ENCODE results near the gene BEND5.

The BEND5 gene

GRCh38 chr1:48761986-48762385 lies 14.7 kb downstream of the BEND5 start:
- DNase-seq (ENCODE audit: low read depth), result no peak

- no peak for DNase-seq (ENCODE audit: low read depth)
These were observed 15.3 kb downstream of the BEND5 start for GRCh38 chr1:48761411-48761810.

GRCh38 chr1:48760857-48761256 lies 15.8 kb downstream of the BEND5 start:
- no peak for DNase-seq (ENCODE audit: low read depth)

- DNase-seq (ENCODE audit: low read depth), result no peak
These were observed 17.7 kb downstream of the BEND5 start for GRCh38 chr1:48758976-48759375.

- no peak for DNase-seq (ENCODE audit: low read depth)
These were observed 19.3 kb downstream of the BEND5 start for GRCh38 chr1:48757363-48757762.

- no peak for DNase-seq (ENCODE audit: low read depth)
These were observed 19.9 kb downstream of the BEND5 start for GRCh38 chr1:48756683-48757316.

GRCh38 chr1:48753293-48753692 lies 23.4 kb downstream of the BEND5 start:
- DNase-seq (ENCODE audit: low read depth), result no peak

GRCh38 chr1:48750109-48750508 lies 26.6 kb downstream of the BEND5 start:
- no peak for DNase-seq (ENCODE audit: low read depth)

- no peak for DNase-seq (ENCODE audit: low read depth)
These were observed 27.6 kb downstream of the BEND5 start for GRCh38 chr1:48749068-48749467.

- DNase-seq (ENCODE audit: low read depth), result no peak
These were observed 29.8 kb downstream of the BEND5 start for GRCh38 chr1:48746906-48747305.

- DNase-seq (ENCODE audit: low read depth), result no peak
These were observed 32.7 kb downstream of the BEND5 start for GRCh38 chr1:48744032-48744431.

GRCh38 chr1:48743480-48743879 lies 33.2 kb downstream of the BEND5 start:
- DNase-seq (ENCODE audit: low read depth), result no peak

GRCh38 chr1:48741380-48741779 lies 35.3 kb downstream of the BEND5 start:
- no peak for DNase-seq (ENCODE audit: low read depth)

GRCh38 chr1:48740621-48741020 lies 36.1 kb downstream of the BEND5 start:
- no peak for DNase-seq (ENCODE audit: low read depth)

GRCh38 chr1:48739091-48739490 lies 37.6 kb downstream of the BEND5 start:
- no peak for DNase-seq (ENCODE audit: low read depth)

- no peak for DNase-seq (ENCODE audit: low read depth)
These were observed 38.3 kb downstream of the BEND5 start for GRCh38 chr1:48738356-48738755.

GRCh38 chr1:48735796-48736195 lies 40.9 kb downstream of the BEND5 start:
- no peak for DNase-seq (ENCODE audit: low read depth)

GRCh38 chr1:48730164-48730910 lies 46.4 kb downstream of the BEND5 start:
- DNase-seq (ENCODE audit: low read depth), result no peak

GRCh38 chr1:48728584-48728983 lies 48.1 kb downstream of the BEND5 start:
- no peak for DNase-seq (ENCODE audit: low read depth)

GRCh38 chr1:48726557-48727215 lies 50.0 kb downstream of the BEND5 start:
- no peak for DNase-seq (ENCODE audit: low read depth)

GRCh38 chr1:48726139-48726538 lies 50.6 kb downstream of the BEND5 start:
- no peak for DNase-seq (ENCODE audit: low read depth)

GRCh38 chr1:48725341-48726046 lies 51.2 kb downstream of the BEND5 start:
- DNase-seq (ENCODE audit: low read depth), result no peak

- DNase-seq (ENCODE audit: low read depth), result no peak
These were observed 55.8 kb downstream of the BEND5 start for GRCh38 chr1:48720929-48721328.
